ENCODE data around the gene CD8B. TPM values are rescaled to one million over a fixed set of nuclear protein-coding genes. Genes with fewer than 3 reads are reported as not detected.
"Not testable (repeated sequence)": the region's sequence is repeated elsewhere in the genome, so short reads cannot be mapped to it uniquely, and the experiment has no call there.

The CD8B gene
- total and polyA plus RNA-seq, 2 experiments from 2014 or later = not detected

- H3K36me3 ChIP-seq (ENCODE audit: low read depth); H3K9ac ChIP-seq; in situ Hi-C loops (cut with MboI); H3K4me1 ChIP-seq (ENCODE audit: insufficient read depth); H3K4me2 ChIP-seq (ENCODE audit: unreplicated experiment); H3K4me3 ChIP-seq; H3K79me2 ChIP-seq (ENCODE audit: insufficient read depth); H4K20me1 ChIP-seq (ENCODE audit: insufficient read depth); H3K9me2 ChIP-seq (ENCODE audit: insufficient read depth); H3K9me3 ChIP-seq (ENCODE audit: low read depth); DNase-seq; H3K27ac ChIP-seq; H3F3A ChIP-seq (ENCODE audit: insufficient read depth); H2AFZ ChIP-seq; H3K27me3 ChIP-seq (replicated peaks; ENCODE audit: insufficient read depth): not testable (repeated sequence)
- 63 to 100% methylated on average over 1 to 2 of the region's 4 CpGs for WGBS, 2 experiments (ENCODE audit: low coverage in 1 of 2, low lambda C conversion rate in 2 of 2, missing lambda C conversion rate in 2 of 2)
Observed at GRCh38 chr2:86835548-86835889, 26.2 kb downstream of the CD8B start.

- TF ChIP-seq EZH2 (IDR thresholded peaks at IDR 0.05; ENCODE audit: insufficient read depth, poor library complexity, severe bottlenecking) (no peak), EZH2phosphoT487 (IDR thresholded peaks at IDR 0.05; ENCODE audit: insufficient read depth, low read depth) (no peak)
- no peak for DNase-seq
- H3K4me3 ChIP-seq = no peak overlapping the region
- no peaks in the 10 kb centered on the region for H3K79me2 ChIP-seq (ENCODE audit: insufficient read depth)
- no peaks in the 10 kb centered on the region for H3K9me3 ChIP-seq (ENCODE audit: low read depth)
- no peak overlapping the region for H3K27ac ChIP-seq
- in situ Hi-C loops (cut with MboI) = no loop called here
- H2AFZ ChIP-seq = no peak overlapping the region
- H3K9me2 ChIP-seq (ENCODE audit: insufficient read depth) = no peaks in the 10 kb centered on the region
- 65 to 88% methylated on average over 1 to 9 of the region's 10 CpGs for WGBS, 2 experiments (ENCODE audit: low coverage in 1 of 2, low lambda C conversion rate in 2 of 2, missing lambda C conversion rate in 2 of 2)
- H4K20me1 ChIP-seq (ENCODE audit: insufficient read depth) = no peaks in the 10 kb centered on the region
- H3K36me3 ChIP-seq (ENCODE audit: low read depth) = no peaks in the 10 kb centered on the region
- no peak overlapping the region for H3K9ac ChIP-seq
- peaks cover 5% of the 10 kb centered on the region; the same call in 1 of the 2 replicates for H3F3A ChIP-seq (ENCODE audit: insufficient read depth)
- H3K4me1 ChIP-seq (ENCODE audit: insufficient read depth) = no peaks in the 10 kb centered on the region
- H3K27me3 ChIP-seq (replicated peaks; ENCODE audit: insufficient read depth) = peaks cover 9% of the 10 kb centered on the region
- no peak overlapping the region for H3K4me2 ChIP-seq (ENCODE audit: unreplicated experiment)
Observed at GRCh38 chr2:86833315-86833714, 28.4 kb downstream of the CD8B start.

GRCh38 chr2:86832334-86833096 is 29.2 kb downstream of the CD8B start:
- Histone ChIP-seq H3K9me3 (ENCODE audit: low read depth) (no peaks in the 10 kb centered on the region), H3K36me3 (ENCODE audit: low read depth) (no peaks in the 10 kb centered on the region), H3K27me3 (replicated peaks; ENCODE audit: insufficient read depth) (peaks cover 9% of the 10 kb centered on the region), H3K4me3 (no peak overlapping the region), H3K4me2 (ENCODE audit: unreplicated experiment) (no peak overlapping the region), H3K9me2 (ENCODE audit: insufficient read depth) (no peaks in the 10 kb centered on the region), H2AFZ (no peak overlapping the region), H3F3A (ENCODE audit: insufficient read depth) (peaks cover 5% of the 10 kb centered on the region; the same call in 1 of the 2 replicates), H3K4me1 (ENCODE audit: insufficient read depth) (no peaks in the 10 kb centered on the region), H3K9ac (no peak overlapping the region), H4K20me1 (ENCODE audit: insufficient read depth) (no peaks in the 10 kb centered on the region), H3K27ac (no peak overlapping the region), H3K79me2 (ENCODE audit: insufficient read depth) (no peaks in the 10 kb centered on the region)
- no peak for TF ChIP-seq EZH2 (IDR thresholded peaks at IDR 0.05; ENCODE audit: insufficient read depth, poor library complexity, severe bottlenecking)
- no peak for TF ChIP-seq EZH2phosphoT487 (IDR thresholded peaks at IDR 0.05; ENCODE audit: insufficient read depth, low read depth)
- no peak for DNase-seq
- WGBS, 2 experiments (ENCODE audit: low coverage in 1 of 2, low lambda C conversion rate in 2 of 2, missing lambda C conversion rate in 2 of 2) = 49 to 51% methylated on average over 6 to 7 of the region's 7 CpGs
- in situ Hi-C loops (cut with MboI) = no loop called here

- in situ Hi-C loops (cut with MboI) = no loop called here
- Histone ChIP-seq H3K9ac (no peak overlapping the region), H3K27me3 (replicated peaks; ENCODE audit: insufficient read depth) (peaks cover 9% of the 10 kb centered on the region), H3K4me2 (ENCODE audit: unreplicated experiment) (no peak overlapping the region), H3K4me1 (ENCODE audit: insufficient read depth) (no peaks in the 10 kb centered on the region), H3K79me2 (ENCODE audit: insufficient read depth) (no peaks in the 10 kb centered on the region), H3F3A (ENCODE audit: insufficient read depth) (no peaks in the 10 kb centered on the region), H4K20me1 (ENCODE audit: insufficient read depth) (no peaks in the 10 kb centered on the region), H2AFZ (no peak overlapping the region), H3K9me3 (ENCODE audit: low read depth) (no peaks in the 10 kb centered on the region), H3K27ac (no peak overlapping the region), H3K36me3 (ENCODE audit: low read depth) (no peaks in the 10 kb centered on the region), H3K4me3 (no peak overlapping the region), H3K9me2 (ENCODE audit: insufficient read depth) (no peaks in the 10 kb centered on the region)
- DNase-seq = no peak
- no peak for TF ChIP-seq EZH2phosphoT487 (IDR thresholded peaks at IDR 0.05; ENCODE audit: insufficient read depth, low read depth)
- no peak for TF ChIP-seq EZH2 (IDR thresholded peaks at IDR 0.05; ENCODE audit: insufficient read depth, poor library complexity, severe bottlenecking)
- WGBS, 2 experiments (ENCODE audit: low coverage in 1 of 2, low lambda C conversion rate in 2 of 2, missing lambda C conversion rate in 2 of 2) = 53 to 56% methylated on average over 2 of the region's 2 CpGs
Observed at GRCh38 chr2:86831537-86831936, 30.1 kb downstream of the CD8B start.

- no peak overlapping the region for H3K9ac ChIP-seq
- H3F3A ChIP-seq (ENCODE audit: insufficient read depth) = no peaks in the 10 kb centered on the region
- H3K9me3 ChIP-seq (ENCODE audit: low read depth) = no peaks in the 10 kb centered on the region
- no peak overlapping the region for H3K4me3 ChIP-seq
- H3K79me2 ChIP-seq (ENCODE audit: insufficient read depth) = no peaks in the 10 kb centered on the region
- TF ChIP-seq EZH2 (IDR thresholded peaks at IDR 0.05; ENCODE audit: insufficient read depth, poor library complexity, severe bottlenecking) (no peak), EZH2phosphoT487 (IDR thresholded peaks at IDR 0.05; ENCODE audit: insufficient read depth, low read depth) (no peak)
- peaks cover 6% of the 10 kb centered on the region; the same call in 1 of the 2 replicates for H3K27me3 ChIP-seq (replicated peaks; ENCODE audit: insufficient read depth)
- 64 to 72% methylated on average over 4 of the region's 4 CpGs for WGBS, 2 experiments (ENCODE audit: low coverage in 1 of 2, low lambda C conversion rate in 2 of 2, missing lambda C conversion rate in 2 of 2)
- in situ Hi-C loops (cut with MboI) = no loop called here
- H3K4me1 ChIP-seq (ENCODE audit: insufficient read depth) = no peaks in the 10 kb centered on the region
- no peak overlapping the region for H2AFZ ChIP-seq
- no peaks in the 10 kb centered on the region for H3K9me2 ChIP-seq (ENCODE audit: insufficient read depth)
- no peak for DNase-seq
- H4K20me1 ChIP-seq (ENCODE audit: insufficient read depth) = no peaks in the 10 kb centered on the region
- no peak overlapping the region for H3K27ac ChIP-seq
- H3K4me2 ChIP-seq (ENCODE audit: unreplicated experiment) = no peak overlapping the region
- H3K36me3 ChIP-seq (ENCODE audit: low read depth) = no peaks in the 10 kb centered on the region
Observed at GRCh38 chr2:86826951-86827350, 34.7 kb downstream of the CD8B start.
